Stimulated activated CD4-positive, alpha-beta T cell treated with anti-CD3 and anti-CD28 coated beads, TNF-alpha, amount 100 ng/mL, for 1 hour (primary cell): Measurements from ENCODE around the gene PPP6R3.

ENCODE experiments used
- DNase-seq, 3 donors: peaks; one replicate each; pipeline ENCODE4 v3.0.0-alpha.2; 2020; ENCODE audit warnings: low read depth in 3 of 3, low spot score in 1 of 3

PPP6R3 gene

DNA sequence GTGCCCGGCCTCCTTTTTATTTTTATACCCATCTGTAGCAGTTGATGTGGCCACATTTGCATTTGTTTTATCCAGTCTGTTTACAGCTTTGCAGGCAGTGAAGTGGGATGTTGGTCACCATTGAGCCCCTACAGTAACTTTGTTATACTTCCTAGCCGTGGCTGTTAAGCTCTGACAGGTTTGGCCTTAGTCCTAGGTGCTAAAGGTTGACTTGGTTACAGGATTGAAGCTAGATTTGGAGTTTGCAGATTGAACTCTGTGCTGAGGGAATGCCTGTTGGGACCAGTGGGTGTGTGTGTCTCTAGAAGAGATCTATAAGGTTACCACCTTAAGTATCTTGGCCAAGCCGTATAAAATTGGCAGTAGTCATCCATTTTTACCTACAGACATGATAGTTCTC lies 91.2 kb downstream of the PPP6R3 start:
- DNase-seq: no peak

DNA sequence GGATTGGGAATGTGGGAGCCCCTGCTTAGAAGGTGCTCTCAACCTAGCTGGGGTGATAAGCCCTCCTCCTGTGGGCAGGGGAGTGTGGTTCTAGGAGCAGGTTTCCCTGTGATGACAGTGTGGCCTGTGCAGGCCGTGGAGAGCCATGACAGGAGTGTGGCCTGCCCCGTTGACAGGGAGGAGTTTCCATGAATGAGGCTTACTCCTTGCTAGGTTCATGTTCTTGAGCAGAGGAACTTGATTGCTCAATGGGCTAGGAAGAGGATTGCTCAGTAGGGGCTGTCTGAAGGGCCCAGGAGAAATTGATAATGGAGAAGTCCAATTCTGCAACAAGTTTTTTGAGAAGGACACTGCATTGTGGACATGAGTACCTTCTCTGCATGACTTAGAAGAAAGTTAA lies 92.0 kb downstream of the PPP6R3 start:
- DNase-seq: no peak

- DNase-seq: no peak
Measured at GRCh38 chr11:68560216-68560615, 99.7 kb downstream of the PPP6R3 start.

- no peak for DNase-seq
Measured at GRCh38 chr11:68563454-68563853, 102.9 kb downstream of the PPP6R3 start.

- no peak for DNase-seq
Measured at GRCh38 chr11:68564261-68564660, 103.7 kb downstream of the PPP6R3 start.

DNA sequence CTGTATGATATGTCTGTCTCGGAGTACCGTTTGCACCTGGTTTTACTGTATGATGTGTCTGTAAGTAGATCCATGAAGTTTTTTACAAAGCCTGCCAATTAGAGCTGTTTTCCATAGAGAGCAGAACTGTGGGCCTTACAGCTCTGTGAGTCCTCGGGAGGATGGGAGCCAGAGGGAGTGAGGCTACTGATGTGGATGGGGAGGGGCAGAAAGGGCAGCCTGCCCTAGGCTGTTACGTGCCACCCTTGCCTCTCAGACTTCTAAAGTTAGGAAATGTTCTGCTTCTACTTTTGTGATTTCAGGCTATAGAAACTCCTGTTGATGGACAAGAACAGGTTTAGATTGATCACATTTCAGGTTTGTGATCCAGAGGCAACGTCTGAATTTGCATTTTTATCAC lies 105.2 kb downstream of the PPP6R3 start:
- no peak for DNase-seq

- DNase-seq: no peak
Measured at GRCh38 chr11:68567553-68567952, 107.0 kb downstream of the PPP6R3 start.

GRCh38 chr11:68569357-68569756 lies 108.8 kb downstream of the PPP6R3 start:
- DNase-seq: no peak

- DNase-seq: no peak
Measured at GRCh38 chr11:68570691-68571090, 110.1 kb downstream of the PPP6R3 start.

DNA sequence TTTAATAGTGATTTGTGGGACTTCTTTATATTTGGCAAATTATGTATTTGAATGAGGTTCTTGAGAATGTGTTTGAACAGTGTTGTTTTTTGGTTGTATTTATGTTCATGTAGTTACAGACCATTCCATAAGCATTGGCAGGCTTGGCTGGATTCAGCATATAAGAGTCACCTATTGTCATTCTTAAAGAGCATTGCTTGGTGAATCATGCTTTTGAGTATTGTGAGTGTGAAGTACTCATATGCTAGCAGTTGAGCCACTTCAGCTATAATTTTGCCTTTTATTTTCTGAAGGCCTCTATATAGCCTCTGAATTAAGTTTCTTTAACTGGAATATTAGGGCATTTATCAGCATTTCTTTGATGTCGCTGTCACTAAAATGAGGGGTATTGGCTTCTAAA lies 113.8 kb downstream of the PPP6R3 start:
- no peak for DNase-seq

GRCh38 chr11:68575025-68575665 lies 114.6 kb downstream of the PPP6R3 start:
- DNase-seq: no peak

DNA sequence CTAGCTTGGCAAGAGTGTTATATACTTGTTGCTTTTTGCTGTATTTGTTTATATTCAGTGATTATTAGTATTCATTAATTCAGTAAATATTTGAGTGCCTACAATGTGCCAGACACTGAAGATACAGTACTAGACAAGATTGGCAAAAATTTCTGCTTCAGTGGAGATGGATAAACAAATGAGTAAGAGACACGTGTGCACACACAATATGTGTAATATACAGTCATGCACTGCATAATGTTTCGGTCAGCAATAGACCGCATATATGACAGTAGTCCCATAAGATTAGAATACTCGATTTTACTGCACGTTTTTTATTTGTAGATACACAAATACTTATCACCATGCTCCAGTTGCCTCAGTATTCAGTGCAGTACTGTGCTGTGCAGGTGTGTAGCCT lies 118.9 kb downstream of the PPP6R3 start:
- no peak for DNase-seq

- DNase-seq: no peak
Measured at GRCh38 chr11:68581439-68581838, 120.9 kb downstream of the PPP6R3 start.

- DNase-seq: no peak
Measured at GRCh38 chr11:68581901-68582300, 121.3 kb downstream of the PPP6R3 start.

- DNase-seq: no peak
Measured at GRCh38 chr11:68582416-68583040, 122.0 kb downstream of the PPP6R3 start.

- no peak for DNase-seq
Measured at GRCh38 chr11:68583041-68583446, 122.5 kb downstream of the PPP6R3 start.

DNA sequence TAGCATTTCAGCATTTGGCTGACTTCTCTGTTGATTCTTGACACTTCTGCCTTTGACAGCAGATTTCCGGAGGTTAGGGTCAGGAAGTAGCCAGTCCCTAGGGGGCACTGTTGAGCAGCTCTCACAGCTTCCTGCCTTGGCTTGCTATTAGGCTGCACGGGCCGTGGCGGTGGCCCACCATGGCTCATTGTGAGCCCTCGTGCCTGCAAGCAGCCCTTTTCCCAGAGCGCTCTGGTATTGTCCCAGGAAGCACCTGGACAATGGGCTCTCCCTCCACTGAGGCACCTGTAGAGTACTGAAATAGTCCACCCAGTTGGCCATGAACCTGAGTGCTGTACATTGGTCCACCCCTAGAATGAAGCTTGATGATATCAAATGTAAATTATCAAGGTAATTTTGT lies 123.5 kb downstream of the PPP6R3 start:
- peak in 2 of 3 donors; percentile 10 to 51 for DNase-seq

DNA sequence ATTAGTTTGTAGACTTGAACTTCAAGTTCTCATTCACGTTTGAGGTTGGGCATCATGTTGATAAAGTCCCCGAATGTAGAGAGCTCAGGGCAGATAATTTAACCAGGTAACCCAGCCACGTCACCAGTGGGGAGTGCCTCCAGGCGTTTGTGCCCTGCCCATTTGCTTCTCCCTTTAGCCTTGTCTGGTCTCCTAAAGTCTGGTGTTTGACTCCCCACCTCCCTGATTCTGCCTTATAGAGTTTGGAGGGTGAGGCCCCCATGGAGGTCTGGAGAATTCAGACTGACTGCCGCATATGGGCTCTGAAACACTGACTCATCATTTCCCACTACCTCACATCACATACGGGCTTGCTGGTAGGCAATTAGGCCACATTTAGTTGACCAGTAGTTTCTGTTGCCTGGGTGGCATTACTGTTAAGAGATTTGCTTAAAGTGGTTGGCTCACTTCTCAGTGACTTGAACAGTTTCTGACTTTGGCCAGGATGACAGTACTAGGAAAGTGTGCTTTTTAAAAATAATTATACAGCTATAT lies 124.5 kb downstream of the PPP6R3 start:
- DNase-seq: no peak

DNA sequence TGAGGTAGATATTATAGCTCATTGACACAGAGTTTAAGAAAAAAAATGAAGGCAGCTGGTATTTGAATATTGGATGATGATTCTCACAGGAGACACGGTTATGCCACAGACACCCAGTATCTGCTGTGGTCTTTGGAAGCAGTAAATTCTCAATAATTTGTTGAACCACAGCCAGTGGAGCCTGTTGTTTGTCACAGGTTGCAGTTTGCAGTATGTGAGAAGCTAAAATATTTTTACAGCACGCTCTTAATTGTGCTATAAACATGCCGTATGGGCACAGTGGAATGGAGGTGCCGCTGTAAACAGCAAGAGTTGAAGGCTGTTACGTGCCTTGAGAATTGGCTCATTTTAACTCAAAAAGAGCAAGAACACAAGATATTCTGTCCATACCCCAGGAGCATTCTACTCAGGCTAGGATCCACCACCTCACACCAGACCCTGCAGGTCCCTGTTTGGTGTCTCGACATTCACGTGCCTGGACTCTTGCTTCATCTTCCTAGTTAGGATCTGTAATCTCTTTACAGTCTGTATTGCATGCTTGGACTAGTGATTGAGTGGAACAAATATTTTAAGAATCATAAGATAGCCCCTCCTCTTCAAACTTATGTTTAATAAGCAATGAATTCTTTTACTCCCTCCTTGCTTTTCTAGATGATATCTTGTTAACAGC lies 129.1 kb downstream of the PPP6R3 start:
- no peak for DNase-seq

- no peak for DNase-seq
Measured at GRCh38 chr11:68591719-68592118, 131.2 kb downstream of the PPP6R3 start.

- no peak for DNase-seq
Measured at GRCh38 chr11:68593441-68593840, 132.9 kb downstream of the PPP6R3 start.

DNA sequence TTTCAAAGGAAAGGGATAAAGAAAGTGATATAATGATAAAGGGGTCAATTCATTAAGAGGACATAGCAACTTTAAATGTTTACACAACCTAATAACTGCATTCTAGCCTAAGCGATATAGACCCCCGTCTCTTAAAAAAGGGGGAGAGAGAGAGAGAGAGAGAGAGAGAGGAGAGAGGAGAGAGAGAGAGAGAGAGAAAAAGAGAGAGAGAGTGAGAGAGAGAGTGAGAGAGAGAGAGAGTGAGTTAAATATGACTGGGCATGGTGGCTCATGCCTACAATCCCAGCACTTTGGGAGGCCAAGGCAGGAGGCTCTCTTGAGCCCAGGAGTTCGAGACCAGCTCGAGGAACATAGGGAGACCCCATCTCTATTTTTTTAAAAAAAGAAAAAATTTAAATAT lies 133.6 kb downstream of the PPP6R3 start:
- no peak for DNase-seq
